Airway epithelial cell (primary cell): Measurements from ENCODE around the gene PPP3R1. TPM values are rescaled to one million over a fixed set of nuclear protein-coding genes. Genes with fewer than 3 reads are reported as not detected.

Source experiments
- total RNA-seq: library from RNA; depleted of rRNA; stranded (reverse); fragments of >200 nt; gene quantifications from 2 replicates; pipeline ENCODE4 v1.2.3, GENCODE V29; 2015

Gene PPP3R1, protein sequence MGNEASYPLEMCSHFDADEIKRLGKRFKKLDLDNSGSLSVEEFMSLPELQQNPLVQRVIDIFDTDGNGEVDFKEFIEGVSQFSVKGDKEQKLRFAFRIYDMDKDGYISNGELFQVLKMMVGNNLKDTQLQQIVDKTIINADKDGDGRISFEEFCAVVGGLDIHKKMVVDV
- total RNA-seq = 18.2 and 22.5 TPM in 2 replicates

DNA sequence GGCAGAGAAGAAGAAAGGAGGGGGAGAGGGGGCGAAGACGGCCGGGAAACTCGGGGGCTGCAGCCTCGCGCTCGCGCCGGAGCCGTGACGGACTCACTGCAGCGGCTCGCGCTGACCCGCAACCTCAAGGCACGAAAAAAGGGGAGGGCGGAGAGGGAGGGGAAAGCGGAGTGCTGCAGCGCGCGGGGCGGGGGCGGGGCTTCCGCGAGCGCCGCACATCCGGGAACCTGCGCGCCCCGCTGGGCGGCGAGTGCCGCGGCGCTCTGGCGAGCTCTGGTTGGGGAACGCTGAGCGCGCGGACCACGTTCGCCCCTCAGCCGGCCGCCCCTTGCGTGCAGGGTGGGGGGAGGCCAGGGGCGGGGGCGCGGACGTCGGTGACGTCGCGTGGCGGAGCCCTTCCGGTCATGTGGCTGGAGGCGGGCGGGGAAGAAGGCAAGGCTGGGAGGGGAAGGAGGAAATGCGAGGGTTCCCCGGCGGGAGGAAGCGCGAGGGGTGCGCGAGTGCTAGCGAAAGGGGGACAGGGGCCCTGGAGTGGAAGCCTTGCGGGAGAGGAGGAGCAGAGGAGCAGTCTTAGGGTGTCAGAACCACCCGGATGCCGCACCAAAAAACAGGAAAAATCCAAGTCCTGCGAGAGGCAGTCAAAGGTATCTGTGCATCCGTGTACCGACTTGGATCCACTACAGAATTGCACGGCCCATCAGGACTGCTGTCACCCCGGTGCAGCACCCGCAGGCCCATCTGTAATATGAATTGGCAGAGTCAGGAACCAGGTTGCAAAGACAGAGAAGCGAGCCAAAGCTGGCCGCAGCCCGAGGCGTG is at the start of gene PPP3R1:
Gene PPP3R1 (minus strand): TSS at position 133 of the 819 bp plus-strand sequence. CDS start 405 bp downstream, outside the sequence.

DNA sequence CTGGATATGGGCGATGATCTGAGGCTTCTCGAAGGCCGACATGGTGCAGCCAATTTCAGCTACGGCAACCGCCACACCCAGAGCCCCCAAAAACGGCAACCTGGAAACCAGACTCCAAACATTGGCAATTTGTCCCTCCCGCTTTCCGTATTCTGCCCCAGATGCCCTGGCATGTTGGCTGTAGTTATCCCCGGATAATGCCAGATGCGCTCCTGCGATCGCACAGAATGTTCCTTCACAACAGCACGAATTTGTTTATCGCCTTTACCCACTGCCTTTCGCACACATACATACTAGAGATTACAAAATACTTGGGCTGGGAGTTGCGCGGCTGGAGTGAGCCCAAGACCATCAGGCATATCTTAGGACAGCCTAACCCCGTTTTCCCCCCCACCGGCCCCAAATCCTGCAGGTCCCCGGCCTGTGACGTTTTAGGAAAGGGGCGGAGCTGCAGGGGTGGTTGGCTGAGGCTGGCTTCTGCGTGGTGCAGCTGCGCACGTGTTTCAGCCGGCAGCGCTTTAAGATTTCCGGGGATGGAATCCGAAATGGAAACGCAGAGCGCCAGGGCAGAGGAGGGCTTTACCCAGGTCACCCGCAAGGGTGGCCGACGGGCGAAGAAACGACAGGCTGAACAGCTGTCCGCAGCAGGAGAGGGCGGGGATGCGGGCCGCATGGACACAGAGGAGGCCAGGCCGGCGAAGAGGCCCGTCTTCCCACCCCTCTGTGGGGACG is 94.8 kb downstream of the PPP3R1 start, which contains the start of gene PNO1:
Gene PNO1 (plus strand): TSS at position 487 of the 732 bp plus-strand sequence. CDS start 47 bp downstream, at position 534.

Other genes starting within 250 kb of the PPP3R1 start
- 30.4 and 43.1 TPM in 2 replicates for gene C1D, start 189.5 kb downstream of the PPP3R1 start, total RNA-seq
- 19.8 and 20.3 TPM in 2 replicates for gene PNO1, start 94.6 kb downstream of the PPP3R1 start, total RNA-seq
- gene CNRIP1, start 67.4 kb upstream of the PPP3R1 start, total RNA-seq = 0.33 and 0.35 TPM in 2 replicates
- gene PLEK, start 112.8 kb upstream of the PPP3R1 start, total RNA-seq = 0.05 TPM in 1 of 2 replicates, not detected in the other
- gene FBXO48, start 214.8 kb upstream of the PPP3R1 start, total RNA-seq = 0.28 and 0.56 TPM in 2 replicates
- gene APLF, start 215.1 kb upstream of the PPP3R1 start, total RNA-seq = 1.6 and 2.3 TPM in 2 replicates